Muscle layer of duodenum (tissue), 2 donors: ENCODE measurements around the gene C16orf96.

Experiments
- H3K27ac ChIP-seq: one replicate; pipeline ENCODE4 v1.7.0; 2013; ENCODE audit warnings: mild to moderate bottlenecking, low read length
- H3K27me3 ChIP-seq: one replicate; pipeline ENCODE4 v1.7.0; 2013; ENCODE audit warnings: low read depth, mild to moderate bottlenecking, control low read depth, low read length
- H3K36me3 ChIP-seq, 2 donors: one replicate each; pipeline ENCODE4 v1.7.0; 2013; ENCODE audit warnings: low read length in 2 of 2, control low read depth in 1 of 2, mild to moderate bottlenecking in 1 of 2; ENCODE audit not compliant: insufficient read depth in 2 of 2, control insufficient read depth in 1 of 2
- H3K4me1 ChIP-seq, 2 donors: one replicate each; pipeline ENCODE4 v1.7.0; 2013; ENCODE audit warnings: low read length in 2 of 2, mild to moderate bottlenecking in 2 of 2, control low read depth in 1 of 2, moderate library complexity in 1 of 2; ENCODE audit not compliant: insufficient read depth in 2 of 2, control insufficient read depth in 1 of 2
- H3K4me3 ChIP-seq, 2 donors: one replicate each; pipeline ENCODE4 v1.7.0; 2013; ENCODE audit warnings: low read length in 2 of 2, low read depth in 1 of 2, mild to moderate bottlenecking in 1 of 2
- H3K9me3 ChIP-seq, 2 donors: one replicate each; pipeline ENCODE4 v1.7.0; 2013; ENCODE audit warnings: low read length in 2 of 2, control low read depth in 1 of 2, mild to moderate bottlenecking in 1 of 2; ENCODE audit not compliant: control insufficient read depth in 1 of 2
- donor health status: healthy.

C16orf96 gene

GRCh38 chr16:4538350-4539235 lies 17.5 kb upstream of the C16orf96 start, which contains the start of gene CDIP1:
CDIP1 (minus strand) TSS chr16:4538773; CDS start chr16:4514130, 24,643 bp downstream.
- Histone ChIP-seq H3K27ac (peak within 1 kb of the TSS; percentile 51), H3K4me3 (peak within 1 kb of the TSS; percentile 50 to 64), H3K27me3 (no peaks in the 10 kb centered on the region), H3K4me1 (peaks cover 0 to 8% of the 10 kb centered on the region in 2 donors), H3K9me3 (peaks cover 0 to 6% of the 10 kb centered on the region in 2 donors), H3K36me3 (no peaks in the 10 kb centered on the region)

- Histone ChIP-seq H3K4me1 (peaks cover 0 to 8% of the 10 kb centered on the region in 2 donors), H3K27ac (no peak overlapping the region), H3K27me3 (no peaks in the 10 kb centered on the region), H3K36me3 (no peaks in the 10 kb centered on the region), H3K9me3 (peaks cover 0 to 6% of the 10 kb centered on the region in 2 donors), H3K4me3 (no peak overlapping the region)
Observed at GRCh38 chr16:4539716-4540284, 16.3 kb upstream of the C16orf96 start.

GRCh38 chr16:4544473-4544872 lies 11.7 kb upstream of the C16orf96 start:
- H3K4me1 ChIP-seq: no peaks in the 10 kb centered on the region
- H3K4me3 ChIP-seq: no peak overlapping the region
- peaks cover 0 to 6% of the 10 kb centered on the region in 2 donors for H3K9me3 ChIP-seq
- H3K36me3 ChIP-seq: no peaks in the 10 kb centered on the region
- H3K27ac ChIP-seq: no peak overlapping the region
- no peaks in the 10 kb centered on the region for H3K27me3 ChIP-seq

- peaks cover 0 to 4% of the 10 kb centered on the region in 2 donors for H3K4me1 ChIP-seq
- H3K4me3 ChIP-seq: no peak overlapping the region
Observed at GRCh38 chr16:4548124-4548523, 8.0 kb upstream of the C16orf96 start.

DNA sequence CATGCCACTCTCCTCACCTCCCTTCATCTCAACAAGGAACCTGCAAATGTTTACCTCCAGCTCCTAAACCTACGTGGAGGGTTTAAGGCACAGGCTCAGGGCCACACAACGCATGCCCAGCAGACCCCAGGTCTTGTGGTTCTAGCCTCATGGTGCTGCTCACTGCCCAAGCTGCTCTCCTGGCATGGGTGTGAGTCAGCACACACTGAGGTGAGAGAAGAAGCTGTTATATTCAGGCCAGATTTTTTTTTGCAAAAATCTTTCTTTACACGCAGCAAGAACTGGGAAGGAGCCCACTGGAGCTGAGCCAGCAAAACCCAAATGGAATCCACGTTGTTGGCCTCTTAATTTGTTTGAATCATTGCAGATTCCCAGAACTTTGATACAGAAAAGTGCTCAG lies 5.5 kb upstream of the C16orf96 start:
- peaks cover 0 to 4% of the 10 kb centered on the region in 2 donors for H3K4me1 ChIP-seq
- H3K27ac ChIP-seq: no peak overlapping the region
- H3K27me3 ChIP-seq: no peaks in the 10 kb centered on the region
- no peaks in the 10 kb centered on the region for H3K36me3 ChIP-seq
- H3K9me3 ChIP-seq: no peaks in the 10 kb centered on the region
- H3K4me3 ChIP-seq: no peak overlapping the region

More at GRCh38 chr16:4548124-4548523, 8.0 kb upstream of the C16orf96 start:
- no peak overlapping the region for H3K27ac ChIP-seq
- no peaks in the 10 kb centered on the region for H3K9me3 ChIP-seq
- H3K36me3 ChIP-seq: no peaks in the 10 kb centered on the region
- H3K27me3 ChIP-seq: no peaks in the 10 kb centered on the region

DNA sequence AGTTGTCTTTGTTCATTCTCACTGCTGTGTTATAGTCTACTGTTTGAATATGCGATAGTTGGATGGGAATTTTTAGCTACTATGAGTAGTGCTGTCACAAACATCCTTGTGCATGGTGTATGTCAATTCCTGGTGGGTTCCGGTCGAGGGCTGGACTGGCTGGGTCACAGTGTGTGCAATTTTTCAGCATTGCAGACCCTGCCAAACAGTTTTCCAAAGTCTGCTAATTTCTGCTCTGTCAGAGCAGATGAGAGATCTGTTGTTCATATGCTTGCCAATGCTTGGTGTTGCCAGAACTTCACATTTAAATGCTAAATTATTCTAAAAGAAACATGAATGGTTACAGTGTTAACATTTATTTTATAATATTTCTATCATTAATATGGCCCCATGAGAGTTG lies 3.6 kb upstream of the C16orf96 start:
- no peaks in the 10 kb centered on the region for H3K9me3 ChIP-seq
- no peaks in the 10 kb centered on the region for H3K36me3 ChIP-seq
- H3K27ac ChIP-seq: no peak overlapping the region
- peaks cover 0 to 4% of the 10 kb centered on the region in 2 donors for H3K4me1 ChIP-seq
- H3K4me3 ChIP-seq: no peak overlapping the region
- H3K27me3 ChIP-seq: no peaks in the 10 kb centered on the region

DNA sequence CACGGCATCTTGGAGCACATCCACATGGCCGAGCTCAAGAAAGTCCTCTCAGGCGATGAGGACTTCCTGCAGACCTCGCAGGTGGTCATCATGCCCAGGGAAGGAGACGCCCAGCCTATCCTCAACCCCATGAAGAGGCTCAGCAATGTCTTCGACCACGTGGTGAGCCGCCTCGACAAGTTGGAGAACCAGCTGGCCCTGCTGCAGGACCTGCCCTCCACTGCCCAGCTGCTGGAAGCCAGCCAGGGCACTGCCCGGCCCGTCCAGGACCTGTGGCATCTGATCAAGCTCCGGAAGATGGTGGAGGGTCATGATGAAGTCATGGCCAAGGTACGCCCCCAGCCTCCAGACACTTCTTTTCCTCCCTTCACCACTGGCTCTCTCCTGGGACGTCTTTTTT lies 440 bp downstream of the C16orf96 start:
- Histone ChIP-seq H3K9me3 (no peaks in the 10 kb centered on the region), H3K27me3 (no peaks in the 10 kb centered on the region), H3K4me1 (peaks cover 0 to 4% of the 10 kb centered on the region in 2 donors), H3K4me3 (no peak overlapping the region), H3K36me3 (no peaks in the 10 kb centered on the region), H3K27ac (no peak overlapping the region)

GRCh38 chr16:4557973-4558372 lies 1.8 kb downstream of the C16orf96 start:
- no peak overlapping the region for H3K4me3 ChIP-seq
- peaks cover 0 to 2% of the 10 kb centered on the region in 2 donors for H3K4me1 ChIP-seq
- H3K9me3 ChIP-seq: no peaks in the 10 kb centered on the region
- H3K27ac ChIP-seq: no peak overlapping the region
- H3K27me3 ChIP-seq: no peaks in the 10 kb centered on the region
- no peaks in the 10 kb centered on the region for H3K36me3 ChIP-seq

- no peaks in the 10 kb centered on the region for H3K36me3 ChIP-seq
- no peaks in the 10 kb centered on the region for H3K9me3 ChIP-seq
- no peak overlapping the region for H3K27ac ChIP-seq
- H3K4me1 ChIP-seq: no peaks in the 10 kb centered on the region
- no peak overlapping the region for H3K4me3 ChIP-seq
- H3K27me3 ChIP-seq: no peaks in the 10 kb centered on the region
Observed at GRCh38 chr16:4561596-4561995, 5.5 kb downstream of the C16orf96 start.

DNA sequence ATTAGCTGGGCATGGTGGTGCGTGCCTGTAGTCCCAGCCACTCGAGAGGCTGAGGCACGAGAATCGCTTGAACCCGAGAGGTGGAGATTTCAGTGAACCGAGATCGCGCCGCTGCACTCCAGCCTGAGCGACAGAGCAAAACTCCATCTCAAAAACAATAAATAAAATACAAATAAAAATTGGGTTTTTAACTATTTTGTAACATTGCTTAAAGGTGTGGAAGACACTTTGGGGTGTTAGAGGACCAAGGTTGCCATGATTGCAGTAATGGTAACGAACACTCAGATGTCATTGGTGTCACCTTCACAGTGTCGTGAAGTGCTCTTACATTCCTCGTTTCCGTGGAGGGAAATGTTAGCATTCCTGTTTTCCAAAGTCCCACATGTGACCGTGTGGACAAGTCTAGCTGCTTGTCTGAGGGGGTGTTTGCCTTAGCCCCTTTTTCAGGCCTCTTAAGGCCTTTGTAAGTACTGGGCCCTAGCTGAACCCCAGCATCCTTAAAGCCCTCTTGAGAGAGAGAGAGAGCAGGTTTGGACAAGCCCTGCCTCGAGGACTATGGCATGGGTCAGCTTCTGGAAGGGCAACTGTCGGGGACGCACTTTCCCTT lies 8.6 kb downstream of the C16orf96 start:
- Histone ChIP-seq H3K36me3 (no peaks in the 10 kb centered on the region), H3K4me1 (no peaks in the 10 kb centered on the region), H3K27ac (no peak overlapping the region), H3K27me3 (no peaks in the 10 kb centered on the region), H3K4me3 (no peak overlapping the region), H3K9me3 (no peaks in the 10 kb centered on the region)

GRCh38 chr16:4566144-4566543 lies 10.0 kb downstream of the C16orf96 start:
- Histone ChIP-seq H3K27ac (no peak overlapping the region), H3K4me3 (no peak overlapping the region), H3K9me3 (no peaks in the 10 kb centered on the region), H3K36me3 (no peaks in the 10 kb centered on the region), H3K4me1 (no peaks in the 10 kb centered on the region), H3K27me3 (no peaks in the 10 kb centered on the region)
